Osteoblast (primary cell): Measurements from ENCODE around the gene PCSK5. TPM values are rescaled to one million over a fixed set of nuclear protein-coding genes. Genes with fewer than 3 reads are reported as not detected.

Source experiments
- DNase-seq: peaks from one replicate; pipeline ENCODE4 v3.0.0; 2011; ENCODE audit warnings: low spot score, mixed read lengths; ENCODE audit not compliant: insufficient read length; ENCODE audit errors: missing footprints
- H2AFZ ChIP-seq: 2 replicates; pipeline ENCODE4 v1.6.0; 2011; ENCODE audit warnings: mild to moderate bottlenecking, low read length
- H3K27ac ChIP-seq: 2 replicates; pipeline ENCODE4 v1.5.1; 2011; ENCODE audit warnings: mild to moderate bottlenecking, low read depth, low read length, moderate library complexity
- H3K27me3 ChIP-seq: 2 replicates; pipeline ENCODE4 v1.6.0; 2012; ENCODE audit warnings: mild to moderate bottlenecking, control low read depth, inconsistent platforms, low read length, moderate library complexity; ENCODE audit not compliant: insufficient read depth
- H3K36me3 ChIP-seq: 2 replicates; pipeline ENCODE4 v1.5.1; 2011; ENCODE audit warnings: mild to moderate bottlenecking, low read length, control low read depth, moderate library complexity; ENCODE audit not compliant: insufficient read depth
- H3K4me1 ChIP-seq: 2 replicates; pipeline ENCODE4 v1.5.1; 2011; ENCODE audit warnings: mild to moderate bottlenecking, low read length, control low read depth, moderate library complexity; ENCODE audit not compliant: insufficient read depth
- H3K4me2 ChIP-seq: 2 replicates; pipeline ENCODE4 v1.6.0; 2011; ENCODE audit warnings: mild to moderate bottlenecking, low read length; ENCODE audit not compliant: insufficient read depth
- H3K4me3 ChIP-seq: fragments of 200-600 bp; sonication (generic); 3 replicates; pipeline ENCODE4 v1.5.1; 2012; ENCODE audit warnings: mild to moderate bottlenecking, low read length, inconsistent platforms; ENCODE audit not compliant: insufficient read depth
- H3K79me2 ChIP-seq: 2 replicates; pipeline ENCODE4 v1.6.0; 2012; ENCODE audit warnings: mild to moderate bottlenecking, low read length, control low read depth, inconsistent platforms; ENCODE audit not compliant: insufficient read depth
- H3K9me3 ChIP-seq: 2 replicates; pipeline ENCODE4 v1.5.1; 2011; ENCODE audit warnings: low read depth, low read length, control low read depth
- H4K20me1 ChIP-seq: 2 replicates; pipeline ENCODE4 v1.6.0; 2012; ENCODE audit warnings: mild to moderate bottlenecking, low read length, control low read depth; ENCODE audit not compliant: insufficient read depth
- total RNA-seq: library from RNA; depleted of rRNA; stranded (reverse); fragments of >200 nt; gene quantifications from 2 replicates; pipeline ENCODE4 v1.2.3, GENCODE V29; 2012
- TF ChIP-seq, protein P1 (sequence below): IDR thresholded peaks from 2 replicates; pipeline ENCODE4 v1.5.1; 2011; ENCODE audit warnings: mild to moderate bottlenecking, low read depth, low read length, moderate library complexity; ENCODE audit errors: extremely low read depth

Gene PCSK5
- total RNA-seq, 1 donor = 14.5 TPM

DNA sequence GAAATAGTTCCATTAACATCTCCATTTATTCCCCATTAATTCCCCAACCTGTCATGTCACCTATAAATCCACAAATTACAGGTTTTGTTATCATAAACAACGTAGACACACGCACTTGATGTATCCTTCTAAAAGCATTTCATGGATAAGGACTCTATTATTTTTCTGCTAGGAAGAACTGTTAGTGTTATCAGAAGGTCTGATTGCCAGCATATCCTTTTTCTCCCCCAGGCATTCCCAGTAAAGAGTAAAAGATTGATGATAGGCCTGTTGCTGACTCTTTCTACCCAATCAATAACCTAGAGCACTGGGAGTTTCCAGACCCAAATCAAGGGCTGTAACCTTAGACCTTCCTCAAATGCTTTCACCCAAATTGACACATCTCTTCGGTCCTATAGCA, 442.9 kb downstream of the PCSK5 start:
- Histone ChIP-seq H3K36me3 (no peaks in the 10 kb centered on the region), H3K27me3 (peaks cover 7% of the 10 kb centered on the region), H3K4me2 (no peak overlapping the region), H3K79me2 (no peaks in the 10 kb centered on the region), H3K9me3 (no peaks in the 10 kb centered on the region), H3K27ac (no peak overlapping the region), H2AFZ (no peak overlapping the region), H4K20me1 (no peaks in the 10 kb centered on the region), H3K4me3 (no peak overlapping the region), H3K4me1 (no peaks in the 10 kb centered on the region)
- TF ChIP-seq, protein P1, sequence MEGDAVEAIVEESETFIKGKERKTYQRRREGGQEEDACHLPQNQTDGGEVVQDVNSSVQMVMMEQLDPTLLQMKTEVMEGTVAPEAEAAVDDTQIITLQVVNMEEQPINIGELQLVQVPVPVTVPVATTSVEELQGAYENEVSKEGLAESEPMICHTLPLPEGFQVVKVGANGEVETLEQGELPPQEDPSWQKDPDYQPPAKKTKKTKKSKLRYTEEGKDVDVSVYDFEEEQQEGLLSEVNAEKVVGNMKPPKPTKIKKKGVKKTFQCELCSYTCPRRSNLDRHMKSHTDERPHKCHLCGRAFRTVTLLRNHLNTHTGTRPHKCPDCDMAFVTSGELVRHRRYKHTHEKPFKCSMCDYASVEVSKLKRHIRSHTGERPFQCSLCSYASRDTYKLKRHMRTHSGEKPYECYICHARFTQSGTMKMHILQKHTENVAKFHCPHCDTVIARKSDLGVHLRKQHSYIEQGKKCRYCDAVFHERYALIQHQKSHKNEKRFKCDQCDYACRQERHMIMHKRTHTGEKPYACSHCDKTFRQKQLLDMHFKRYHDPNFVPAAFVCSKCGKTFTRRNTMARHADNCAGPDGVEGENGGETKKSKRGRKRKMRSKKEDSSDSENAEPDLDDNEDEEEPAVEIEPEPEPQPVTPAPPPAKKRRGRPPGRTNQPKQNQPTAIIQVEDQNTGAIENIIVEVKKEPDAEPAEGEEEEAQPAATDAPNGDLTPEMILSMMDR = no peak
- DNase-seq = no peak

- Histone ChIP-seq H3K27me3 (peaks cover 7% of the 10 kb centered on the region), H3K4me1 (no peaks in the 10 kb centered on the region), H3K4me3 (no peak overlapping the region), H3K36me3 (no peaks in the 10 kb centered on the region), H3K79me2 (no peaks in the 10 kb centered on the region), H3K27ac (no peak overlapping the region), H4K20me1 (no peaks in the 10 kb centered on the region), H3K9me3 (no peaks in the 10 kb centered on the region), H3K4me2 (no peak overlapping the region), H2AFZ (no peak overlapping the region)
- no peak for DNase-seq
- TF ChIP-seq, protein P1 = no peak
Measured at GRCh38 chr9:76333964-76334363, 443.5 kb downstream of the PCSK5 start.

DNA sequence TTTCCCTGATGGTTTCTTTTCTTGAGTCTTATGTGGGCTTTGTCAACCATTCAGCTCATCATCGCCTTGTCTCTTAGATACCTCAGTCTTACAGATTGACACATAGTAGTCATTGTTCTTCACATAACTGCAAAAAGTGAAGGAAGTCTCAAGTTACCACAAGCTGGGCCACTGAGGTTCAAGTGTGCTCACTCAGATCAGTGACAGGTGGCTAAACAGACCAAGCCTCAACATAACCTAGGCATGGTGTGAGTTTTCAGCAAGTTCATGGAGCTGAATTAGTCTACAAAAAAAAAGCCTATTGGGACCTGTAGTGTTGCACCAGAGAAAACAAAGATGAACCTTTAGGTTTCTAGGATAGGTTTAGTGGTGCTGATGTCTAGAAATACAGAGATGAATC, 445.6 kb downstream of the PCSK5 start:
- H3K27me3 ChIP-seq = peaks cover 7% of the 10 kb centered on the region
- no peaks in the 10 kb centered on the region for H3K36me3 ChIP-seq
- H3K4me1 ChIP-seq = no peaks in the 10 kb centered on the region
- no peak overlapping the region for H3K4me2 ChIP-seq
- H3K4me3 ChIP-seq = no peak overlapping the region
- no peaks in the 10 kb centered on the region for H3K9me3 ChIP-seq
- H4K20me1 ChIP-seq = no peaks in the 10 kb centered on the region
- TF ChIP-seq, protein P1 = no peak
- no peak for DNase-seq
- no peaks in the 10 kb centered on the region for H3K79me2 ChIP-seq
- no peak overlapping the region for H2AFZ ChIP-seq
- H3K27ac ChIP-seq = no peak overlapping the region

DNA sequence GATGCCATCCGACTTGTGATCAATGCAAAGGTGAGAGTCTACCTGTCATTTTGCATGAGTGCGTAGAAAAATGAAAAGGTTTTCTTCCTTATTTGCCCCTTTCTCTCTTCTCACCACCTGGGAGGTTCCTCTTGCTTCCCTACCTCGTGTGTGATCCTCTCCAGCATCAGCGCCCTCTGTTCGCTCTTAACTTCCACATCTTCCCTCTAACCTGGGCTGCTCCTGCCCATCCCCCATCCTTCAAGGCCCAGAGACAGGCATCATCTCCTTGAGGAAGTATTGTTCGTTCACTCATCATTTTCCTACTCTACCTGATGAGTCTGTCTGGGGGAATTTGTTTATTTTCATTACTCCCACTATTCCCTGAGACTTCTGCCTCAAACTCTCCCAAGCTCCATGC, 447.9 kb downstream of the PCSK5 start:
- Histone ChIP-seq H3K4me2 (no peak overlapping the region), H3K79me2 (no peaks in the 10 kb centered on the region), H4K20me1 (no peaks in the 10 kb centered on the region), H3K9me3 (no peaks in the 10 kb centered on the region), H2AFZ (no peak overlapping the region), H3K27ac (no peak overlapping the region), H3K36me3 (no peaks in the 10 kb centered on the region), H3K4me1 (no peaks in the 10 kb centered on the region), H3K27me3 (peaks cover 2% of the 10 kb centered on the region), H3K4me3 (no peak overlapping the region)
- no peak for DNase-seq
- TF ChIP-seq, protein P1 = no peak
